K562 (cell line): Measurements from ENCODE around the gene UBE2D3. TPM values are rescaled to one million over a fixed set of nuclear protein-coding genes. Genes with fewer than 3 reads are reported as not detected.

Experiments
- BRD4 ChIP-seq: fragments of 200-600 bp; sonication (generic); IDR thresholded peaks from 2 replicates; pipeline ENCODE4 v1.6.1; 2017; ENCODE audit warnings: inconsistent platforms
- CCNT2 ChIP-seq: IDR thresholded peaks from 2 replicates; pipeline ENCODE4 v1.6.1; 2011; ENCODE audit warnings: borderline replicate concordance, low read depth, mild to moderate bottlenecking, moderate library complexity, mixed read lengths, low read length; ENCODE audit not compliant: insufficient read length; ENCODE audit errors: extremely low read depth
- DDX20 ChIP-seq: fragments of 450-650 bp; IDR thresholded peaks from 2 replicates; pipeline ENCODE4 v1.6.1; 2016; ENCODE audit warnings: missing genetic modification characterization, low read depth, mild to moderate bottlenecking, missing compliant biosample characterization, moderate library complexity
- DMBX1 ChIP-seq: fragments of 250-450 bp; sonication (Bioruptor Pico); IDR thresholded peaks from 2 replicates; pipeline ENCODE4 v1.8.0; 2022; ENCODE audit warnings: inconsistent platforms, mild to moderate bottlenecking, moderate library complexity, borderline replicate concordance
- FOS ChIP-seq: IDR thresholded peaks from 3 replicates; pipeline ENCODE4 v1.6.1; 2011; ENCODE audit not compliant: insufficient read length; ENCODE audit errors: extremely low read depth
- HDAC6 ChIP-seq: IDR thresholded peaks from 2 replicates; pipeline ENCODE4 v1.6.1; 2012; ENCODE audit warnings: low read depth, mild to moderate bottlenecking, control low read depth, inconsistent platforms, low read length, moderate library complexity
- KDM4B ChIP-seq, 2 experiments: fragments of 450-650 bp in 1 of 2; sonication (generic) in 1 of 2; IDR thresholded peaks; 2 replicates each; pipeline ENCODE4 v1.6.1; 2016 to 2017; ENCODE audit warnings: borderline replicate concordance in 2 of 2, antibody characterized with exemption in 1 of 2, low read depth in 1 of 2, mild to moderate bottlenecking in 1 of 2
- SMAD1 ChIP-seq: fragments of 150-350 bp; IDR thresholded peaks from 2 replicates; pipeline ENCODE4 v1.6.1; 2014; ENCODE audit warnings: low read length, low read depth; ENCODE audit not compliant: partially characterized antibody
- SUPT5H ChIP-seq: fragments of 450-650 bp; IDR thresholded peaks from 2 replicates; pipeline ENCODE4 v1.6.1; 2016
- TAF9B ChIP-seq: fragments of 450-650 bp; IDR thresholded peaks from 2 replicates; pipeline ENCODE4 v1.6.1; 2018; ENCODE audit warnings: mild to moderate bottlenecking; ENCODE audit not compliant: partially characterized antibody
- TCFL5 ChIP-seq: fragments of 250-450 bp; sonication (Bioruptor Pico); conservative IDR thresholded peaks from 2 replicates; pipeline ENCODE4 v1.6.1; 2021; ENCODE audit warnings: mild to moderate bottlenecking, moderate library complexity, matching md5 sums
- ZBTB7A ChIP-seq: IDR thresholded peaks from 2 replicates; pipeline ENCODE4 v1.6.1; 2011; ENCODE audit warnings: low read depth, mild to moderate bottlenecking, low read length, moderate library complexity, borderline replicate concordance; ENCODE audit not compliant: control insufficient read depth
- ZNF140 ChIP-seq: fragments of 250-450 bp; sonication (Bioruptor Pico); IDR thresholded peaks from 2 replicates; pipeline ENCODE4 v1.8.0; 2021; ENCODE audit warnings: moderate library complexity, mild to moderate bottlenecking, inconsistent platforms
- ZNF143 ChIP-seq: sonication (generic); formaldehyde crosslinking; IDR thresholded peaks from 2 replicates; pipeline ENCODE4 v1.9.0; 2022; ENCODE audit warnings: mild to moderate bottlenecking, missing genetic modification reagents
- ZNF165 ChIP-seq: fragments of 250-450 bp; sonication (Bioruptor Pico); IDR thresholded peaks from 2 replicates; pipeline ENCODE4 v1.4.0; 2020; ENCODE audit warnings: borderline replicate concordance
- polyA plus RNA-seq, 8 experiments: library from polyadenylated mRNA; depleted of rRNA in 4 of 8; stranded (reverse) in 5 of 8; unstranded in 3 of 8; fragments of >200 nt; fragmentation: Nextera tagmentation in 2 of 8; fragmentation: Illumina TruSeq in 1 of 8; extraction: Ambion mirVana in 2 of 8; extraction: Trizol in 1 of 8; gene quantifications; 2 replicates each; pipeline versions ENCODE4 v1.2.1 to v1.2.3, GENCODE V29; 2011 to 2014; ENCODE audit warnings: inconsistent platforms in 1 of 8, missing spikeins in 1 of 8
- total RNA-seq, 7 experiments: library from RNA; depleted of rRNA in 6 of 7; stranded (reverse); fragments of >200 nt in 6 of 7; fragmentation: Illumina TruSeq in 2 of 7; extraction: Trizol in 2 of 7; gene quantifications; 2 replicates each; pipeline versions ENCODE4 v1.2.1 to v1.2.3, GENCODE V29; 2011 to 2021; ENCODE audit warnings: low replicate concordance in 1 of 7
- TF ChIP-seq, protein P1 (sequence below): fragments of 450-650 bp; IDR thresholded peaks from 2 replicates; pipeline ENCODE4 v1.6.1; 2016; ENCODE audit warnings: low read depth, mild to moderate bottlenecking, moderate library complexity
- TF ChIP-seq, protein P2 (sequence below): fragments of 250-450 bp; sonication (Bioruptor Pico); IDR thresholded peaks from 2 replicates; pipeline ENCODE4 v1.8.0; 2021; ENCODE audit warnings: borderline replicate concordance, mild to moderate bottlenecking, moderate library complexity; ENCODE audit not compliant: poor library complexity, severe bottlenecking
- TF ChIP-seq, protein P3 (sequence below): sonication (generic); formaldehyde crosslinking; IDR thresholded peaks from 2 replicates; pipeline ENCODE4 v1.8.0; 2022; ENCODE audit warnings: missing genetic modification reagents, mild to moderate bottlenecking, borderline replicate concordance
- TF ChIP-seq, protein P4 (sequence below): fragments of 200-400 bp; formaldehyde crosslinking; IDR thresholded peaks from 2 replicates; pipeline ENCODE4 v1.6.1; 2017; ENCODE audit warnings: mild to moderate bottlenecking, low read depth, low read length, moderate library complexity
- TF ChIP-seq, protein P5 (sequence below): fragments of 250-450 bp; sonication (Bioruptor Pico); IDR thresholded peaks from 2 replicates; pipeline ENCODE4 v1.5.0; 2021
- TF ChIP-seq, protein P6 (sequence below): fragments of 450-650 bp; formaldehyde crosslinking; IDR thresholded peaks from 2 replicates; pipeline ENCODE4 v1.4.0; 2020; ENCODE audit warnings: mild to moderate bottlenecking

The UBE2D3 gene
- total and polyA plus RNA-seq, 9 of the 15 experiments (the other 6 are each of a cell fraction or from before 2014, with no cell fraction given), result 191 to 618 (median 292) TPM

DNA sequence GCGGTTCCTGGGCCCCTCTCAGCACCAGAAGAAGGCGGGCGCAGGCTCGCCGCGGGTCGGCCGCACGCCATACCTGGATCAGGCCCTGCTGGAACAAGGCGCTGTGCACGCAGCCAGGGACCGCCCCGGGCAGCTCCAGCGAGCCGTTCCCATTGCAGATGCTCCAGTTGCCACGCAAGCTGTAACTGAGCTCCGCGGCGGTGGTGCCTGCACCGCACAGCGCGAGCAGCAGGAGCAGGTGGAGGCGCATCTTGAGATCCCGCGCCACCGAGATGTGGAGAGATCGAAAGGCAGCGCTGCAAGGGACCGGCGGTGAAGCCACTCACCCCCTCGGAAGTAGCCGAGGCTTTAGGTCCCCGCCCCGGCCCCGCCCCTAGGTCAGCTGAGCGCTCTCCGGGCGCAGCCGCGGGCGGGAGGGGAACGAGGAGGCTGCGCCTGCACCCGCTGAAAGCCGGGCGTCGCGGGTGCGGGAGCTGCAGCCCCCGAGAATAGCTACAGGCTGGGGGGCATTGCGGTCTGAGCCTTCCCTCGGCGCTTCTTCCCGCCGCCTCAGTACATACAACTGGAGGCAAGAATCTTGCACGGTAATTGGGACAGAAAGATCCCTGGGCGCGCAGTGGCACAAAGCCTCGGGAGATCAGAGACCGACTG lies 66.6 kb downstream of the UBE2D3 start, which contains the start of gene MANBA (continued):
- TF ChIP-seq, protein P1, sequence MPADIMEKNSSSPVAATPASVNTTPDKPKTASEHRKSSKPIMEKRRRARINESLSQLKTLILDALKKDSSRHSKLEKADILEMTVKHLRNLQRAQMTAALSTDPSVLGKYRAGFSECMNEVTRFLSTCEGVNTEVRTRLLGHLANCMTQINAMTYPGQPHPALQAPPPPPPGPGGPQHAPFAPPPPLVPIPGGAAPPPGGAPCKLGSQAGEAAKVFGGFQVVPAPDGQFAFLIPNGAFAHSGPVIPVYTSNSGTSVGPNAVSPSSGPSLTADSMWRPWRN, result no peak
- no peak for TF ChIP-seq BRD4
- TF ChIP-seq, protein P2, sequence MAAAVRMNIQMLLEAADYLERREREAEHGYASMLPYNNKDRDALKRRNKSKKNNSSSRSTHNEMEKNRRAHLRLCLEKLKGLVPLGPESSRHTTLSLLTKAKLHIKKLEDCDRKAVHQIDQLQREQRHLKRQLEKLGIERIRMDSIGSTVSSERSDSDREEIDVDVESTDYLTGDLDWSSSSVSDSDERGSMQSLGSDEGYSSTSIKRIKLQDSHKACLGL (CRISPR knock-in tag), result no peak
- TF ChIP-seq SUPT5H, result peak; percentile 69
- TF ChIP-seq FOS, result no peak
- no peak for TF ChIP-seq HDAC6
- TF ChIP-seq, protein P3, sequence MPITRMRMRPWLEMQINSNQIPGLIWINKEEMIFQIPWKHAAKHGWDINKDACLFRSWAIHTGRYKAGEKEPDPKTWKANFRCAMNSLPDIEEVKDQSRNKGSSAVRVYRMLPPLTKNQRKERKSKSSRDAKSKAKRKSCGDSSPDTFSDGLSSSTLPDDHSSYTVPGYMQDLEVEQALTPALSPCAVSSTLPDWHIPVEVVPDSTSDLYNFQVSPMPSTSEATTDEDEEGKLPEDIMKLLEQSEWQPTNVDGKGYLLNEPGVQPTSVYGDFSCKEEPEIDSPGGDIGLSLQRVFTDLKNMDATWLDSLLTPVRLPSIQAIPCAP, result 0 out of 2 replicates have a peak, but pooled peaks have one; percentile 65
- TF ChIP-seq KDM4B (IDR thresholded peaks at IDR 0.05; ENCODE audit: borderline replicate concordance in 2 of 2, low read depth in 1 of 2), result peak in 1 of 2 experiments; percentile 34; a peak in 1 of 4 replicates
- no peak for TF ChIP-seq DDX20 (tag)
- no peak for TF ChIP-seq TCFL5
- TF ChIP-seq, protein P4, sequence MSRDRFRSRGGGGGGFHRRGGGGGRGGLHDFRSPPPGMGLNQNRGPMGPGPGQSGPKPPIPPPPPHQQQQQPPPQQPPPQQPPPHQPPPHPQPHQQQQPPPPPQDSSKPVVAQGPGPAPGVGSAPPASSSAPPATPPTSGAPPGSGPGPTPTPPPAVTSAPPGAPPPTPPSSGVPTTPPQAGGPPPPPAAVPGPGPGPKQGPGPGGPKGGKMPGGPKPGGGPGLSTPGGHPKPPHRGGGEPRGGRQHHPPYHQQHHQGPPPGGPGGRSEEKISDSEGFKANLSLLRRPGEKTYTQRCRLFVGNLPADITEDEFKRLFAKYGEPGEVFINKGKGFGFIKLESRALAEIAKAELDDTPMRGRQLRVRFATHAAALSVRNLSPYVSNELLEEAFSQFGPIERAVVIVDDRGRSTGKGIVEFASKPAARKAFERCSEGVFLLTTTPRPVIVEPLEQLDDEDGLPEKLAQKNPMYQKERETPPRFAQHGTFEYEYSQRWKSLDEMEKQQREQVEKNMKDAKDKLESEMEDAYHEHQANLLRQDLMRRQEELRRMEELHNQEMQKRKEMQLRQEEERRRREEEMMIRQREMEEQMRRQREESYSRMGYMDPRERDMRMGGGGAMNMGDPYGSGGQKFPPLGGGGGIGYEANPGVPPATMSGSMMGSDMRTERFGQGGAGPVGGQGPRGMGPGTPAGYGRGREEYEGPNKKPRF, result no peak
- TF ChIP-seq, protein P5, sequence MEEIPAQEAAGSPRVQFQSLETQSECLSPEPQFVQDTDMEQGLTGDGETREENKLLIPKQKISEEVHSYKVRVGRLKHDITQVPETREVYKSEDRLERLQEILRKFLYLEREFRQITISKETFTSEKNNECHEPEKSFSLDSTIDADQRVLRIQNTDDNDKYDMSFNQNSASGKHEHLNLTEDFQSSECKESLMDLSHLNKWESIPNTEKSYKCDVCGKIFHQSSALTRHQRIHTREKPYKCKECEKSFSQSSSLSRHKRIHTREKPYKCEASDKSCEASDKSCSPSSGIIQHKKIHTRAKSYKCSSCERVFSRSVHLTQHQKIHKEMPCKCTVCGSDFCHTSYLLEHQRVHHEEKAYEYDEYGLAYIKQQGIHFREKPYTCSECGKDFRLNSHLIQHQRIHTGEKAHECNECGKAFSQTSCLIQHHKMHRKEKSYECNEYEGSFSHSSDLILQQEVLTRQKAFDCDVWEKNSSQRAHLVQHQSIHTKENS (CRISPR knock-in tag), result no peak
- TF ChIP-seq ZNF140 (CRISPR knock-in tag), result no peak
- no peak for TF ChIP-seq TAF9B
- TF ChIP-seq ZNF143 (CRISPR knock-in tag), result no peak
- TF ChIP-seq, protein P6, sequence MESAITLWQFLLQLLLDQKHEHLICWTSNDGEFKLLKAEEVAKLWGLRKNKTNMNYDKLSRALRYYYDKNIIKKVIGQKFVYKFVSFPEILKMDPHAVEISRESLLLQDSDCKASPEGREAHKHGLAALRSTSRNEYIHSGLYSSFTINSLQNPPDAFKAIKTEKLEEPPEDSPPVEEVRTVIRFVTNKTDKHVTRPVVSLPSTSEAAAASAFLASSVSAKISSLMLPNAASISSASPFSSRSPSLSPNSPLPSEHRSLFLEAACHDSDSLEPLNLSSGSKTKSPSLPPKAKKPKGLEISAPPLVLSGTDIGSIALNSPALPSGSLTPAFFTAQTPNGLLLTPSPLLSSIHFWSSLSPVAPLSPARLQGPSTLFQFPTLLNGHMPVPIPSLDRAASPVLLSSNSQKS (CRISPR knock-in tag), result no peak
- no peak for TF ChIP-seq ZNF165 (CRISPR knock-in tag)
- no peak for TF ChIP-seq DMBX1 (CRISPR knock-in tag)
- TF ChIP-seq ZBTB7A, result no peak; the same call in 1 of the 2 replicates
- TF ChIP-seq SMAD1, result no peak
- peak; percentile 68 for TF ChIP-seq CCNT2
